Heart left ventricle (tissue), 16 donors: ENCODE results near the gene NINJ1. TPM values are rescaled to one million over a fixed set of nuclear protein-coding genes. Genes with fewer than 3 reads are reported as not detected.
A peak's percentile ranks its signal among the peaks of the same experiment; 100 is the strongest.

Source experiments
- ATAC-seq, 4 donors: fragments of 200-7000 bp; cut with Tn5 transposase; one replicate each; pipeline ENCODE4 v1.9.1; 2020 to 2022; ENCODE audit warnings: moderate library complexity in 4 of 4, mild to moderate bottlenecking in 3 of 4, moderate number of reproducible peaks in 1 of 4
- DNase-seq, 5 donors: peaks; one replicate each; pipeline ENCODE4 v3.0.0-alpha.2; 2020
- H3K27ac ChIP-seq, 12 donors: fragments of 200-600 bp; sonication (generic) in 4 of 12; one replicate each; pipeline versions ENCODE4 v1.5.0 to v1.8.0; 2016 to 2022; ENCODE audit warnings: mild to moderate bottlenecking in 2 of 12
- H3K27me3 ChIP-seq, 9 donors: fragments of 200-600 bp; sonication (generic) in 2 of 9; one replicate each; pipeline versions ENCODE4 v1.5.1 to v1.8.0; 2016 to 2022; ENCODE audit warnings: mild to moderate bottlenecking in 3 of 9
- H3K36me3 ChIP-seq, 9 donors: fragments of 200-600 bp; sonication (generic) in 2 of 9; one replicate each; pipeline versions ENCODE4 v1.5.0 to v1.8.0; 2018 to 2022; ENCODE audit warnings: mild to moderate bottlenecking in 2 of 9
- H3K4me1 ChIP-seq, 12 donors: fragments of 200-600 bp; sonication (generic) in 4 of 12; one replicate each; pipeline versions ENCODE4 v1.5.0 to v1.8.0; 2016 to 2022; ENCODE audit warnings: mild to moderate bottlenecking in 3 of 12
- H3K4me3 ChIP-seq, 12 donors: fragments of 200-600 bp; sonication (generic) in 4 of 12; one replicate each; pipeline versions ENCODE4 v1.5.0 to v1.8.0; 2017 to 2022; ENCODE audit warnings: mild to moderate bottlenecking in 9 of 12, moderate library complexity in 4 of 12
- H3K9me3 ChIP-seq, 12 donors: fragments of 200-600 bp; sonication (generic) in 4 of 12; one replicate each; pipeline versions ENCODE4 v1.5.0 to v1.8.0; 2016 to 2022; ENCODE audit warnings: mild to moderate bottlenecking in 1 of 12
- POLR2A ChIP-seq, 2 donors: fragments of 450-650 bp; IDR thresholded peaks; one replicate each; pipeline ENCODE4 v1.6.1; 2017; ENCODE audit warnings: antibody characterized with exemption in 2 of 2, mild to moderate bottlenecking in 2 of 2, moderate library complexity in 2 of 2
- WGBS, 4 donors: extraction: QIAGEN DNeasy Blood & Tissue Kit in 2 of 4; methylation state at CpG; one replicate each; pipeline versions ENCODE4 v1.1.5 to v1.1.7; 2013 to 2018; 5-methylcytosine and 5-hydroxymethylcytosine counted together
- intact Hi-C, 10 donors: fragments of 100-400 bp; cut with DNase I; formaldehyde crosslinking; loops; one replicate each; pipeline versions ENCODE4 v1.11.1 to v1.14.2; 2022
- polyA plus RNA-seq, 2 donors: library from polyadenylated mRNA; stranded (reverse); fragments of 200-250 nt; gene quantifications; one replicate each; pipeline ENCODE4 v1.2.3, GENCODE V29; 2013
- total RNA-seq, 9 donors: library from RNA; depleted of rRNA in 2 of 9; stranded (reverse); fragments of >200 nt in 2 of 9; fragmentation: NEBNext Ultra II Directional in 3 of 9; extraction: Animal tissue kit (Norgen Biotek cat#: 25700) in 3 of 9; gene quantifications; one replicate each; pipeline versions ENCODE4 v1.1.0 to v1.2.4, GENCODE V29; 2016 to 2023
- TF ChIP-seq, protein P1 (sequence below), 12 donors: fragments of 200-600 bp; sonication (generic) in 4 of 12; IDR thresholded peaks; one replicate each; pipeline versions ENCODE4 v1.5.0 to v1.8.0; 2018 to 2022; ENCODE audit warnings: antibody characterized with exemption in 12 of 12, mild to moderate bottlenecking in 5 of 12
- donor health status: ischemic (EF 13 %, LVEDD 7.1; RV severe dilation, severe dysfunction).
- donor health status: healthy with polysubstance abuse.
- donor health status: DM: no; HTN: yes; CAD: no.
- donor health status: DM: no; HTN: no; CAD: no.
- donor health status: ischemic (EF 25% LVEDD 6.9; RV normal size, moderate dysfunction).
- donor health status: ischemic (EF 25% LVEDD 5.7; RV mildly dilated, moderate dysfunction).
- donor health status: healthy.
- donor health status: DM: yes; HTN: yes; CAD: no.
- donor health status: ischemic (EF 35%, LVEDD 5.7; RV mildly dilated, moderate dysfunction).
- donor health status: nonischemic (EF 11% LVEDD 7.7; RV severe dilation, severe dysfunction).
- donor health status: DM: yes; HTN: yes; CAD: no.
- donor health status: PGD.
- donor health status: ischemic (EF 29% LVEDD 5.4; RV normal size, mild dysfunction).
- donor health status: nonischemic (EF 23%, LVEDD 6.1; RV moderate dilation, normal function).

Gene NINJ1
- total and polyA plus RNA-seq, 11 donors, result 42.2 to 96.1 (median 52.9) TPM

DNA sequence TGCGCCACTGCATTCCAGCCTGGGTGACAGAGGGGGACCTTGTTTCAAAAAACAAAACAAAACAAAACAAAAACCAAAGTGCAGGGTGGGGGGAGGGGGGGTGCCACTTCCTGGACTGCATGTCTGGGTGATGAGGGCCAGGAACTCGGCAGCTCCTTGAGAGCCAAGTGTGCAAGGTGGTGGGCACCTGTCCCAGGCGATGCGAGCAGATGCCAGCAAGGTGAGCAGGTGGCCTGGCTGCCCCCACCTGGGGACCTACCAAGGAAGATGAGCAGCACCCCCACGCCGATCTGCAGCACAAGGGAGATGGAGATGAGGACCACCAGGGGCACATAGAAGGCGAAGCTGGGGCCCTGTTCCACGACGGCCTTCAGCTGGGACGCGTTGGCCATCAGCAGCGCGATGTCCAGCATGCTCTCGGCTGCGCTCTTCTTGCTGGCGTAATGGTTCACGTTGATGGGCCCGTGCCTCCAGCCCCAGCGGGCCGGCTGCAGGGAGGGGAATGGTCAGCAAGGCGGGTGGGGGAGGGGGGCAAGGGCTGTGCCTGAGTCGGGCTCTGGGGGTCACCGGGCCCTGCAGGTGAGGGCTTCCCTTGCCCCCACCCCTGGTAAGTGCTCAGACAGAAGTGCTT, 7.8 kb downstream of the NINJ1 start:
- Histone ChIP-seq H3K4me3 (no peak overlapping the region), H3K27me3 (no peaks in the 10 kb centered on the region), H3K36me3 (peaks cover 0 to 70% (median 40%) of the 10 kb centered on the region in 9 donors), H3K4me1 (peaks cover 8 to 72% (median 49%) of the 10 kb centered on the region in 12 donors), H3K27ac (peak overlapping the region in 11 of 12 donors; percentile 3 to 96 (median 69)), H3K9me3 (no peaks in the 10 kb centered on the region)
- ATAC-seq, result no peak
- 82 to 84% (median 84%) methylated on average over 7 to 23 of the region's 23 CpGs for WGBS, 4 donors
- peak in 1 of 5 donors; percentile 58 for DNase-seq
- intact Hi-C loops, result no loop called here
- TF ChIP-seq, protein P1, sequence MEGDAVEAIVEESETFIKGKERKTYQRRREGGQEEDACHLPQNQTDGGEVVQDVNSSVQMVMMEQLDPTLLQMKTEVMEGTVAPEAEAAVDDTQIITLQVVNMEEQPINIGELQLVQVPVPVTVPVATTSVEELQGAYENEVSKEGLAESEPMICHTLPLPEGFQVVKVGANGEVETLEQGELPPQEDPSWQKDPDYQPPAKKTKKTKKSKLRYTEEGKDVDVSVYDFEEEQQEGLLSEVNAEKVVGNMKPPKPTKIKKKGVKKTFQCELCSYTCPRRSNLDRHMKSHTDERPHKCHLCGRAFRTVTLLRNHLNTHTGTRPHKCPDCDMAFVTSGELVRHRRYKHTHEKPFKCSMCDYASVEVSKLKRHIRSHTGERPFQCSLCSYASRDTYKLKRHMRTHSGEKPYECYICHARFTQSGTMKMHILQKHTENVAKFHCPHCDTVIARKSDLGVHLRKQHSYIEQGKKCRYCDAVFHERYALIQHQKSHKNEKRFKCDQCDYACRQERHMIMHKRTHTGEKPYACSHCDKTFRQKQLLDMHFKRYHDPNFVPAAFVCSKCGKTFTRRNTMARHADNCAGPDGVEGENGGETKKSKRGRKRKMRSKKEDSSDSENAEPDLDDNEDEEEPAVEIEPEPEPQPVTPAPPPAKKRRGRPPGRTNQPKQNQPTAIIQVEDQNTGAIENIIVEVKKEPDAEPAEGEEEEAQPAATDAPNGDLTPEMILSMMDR (IDR thresholded peaks at IDR 0.05), result no peak
- TF ChIP-seq POLR2A (IDR thresholded peaks at IDR 0.05), result no peak

DNA sequence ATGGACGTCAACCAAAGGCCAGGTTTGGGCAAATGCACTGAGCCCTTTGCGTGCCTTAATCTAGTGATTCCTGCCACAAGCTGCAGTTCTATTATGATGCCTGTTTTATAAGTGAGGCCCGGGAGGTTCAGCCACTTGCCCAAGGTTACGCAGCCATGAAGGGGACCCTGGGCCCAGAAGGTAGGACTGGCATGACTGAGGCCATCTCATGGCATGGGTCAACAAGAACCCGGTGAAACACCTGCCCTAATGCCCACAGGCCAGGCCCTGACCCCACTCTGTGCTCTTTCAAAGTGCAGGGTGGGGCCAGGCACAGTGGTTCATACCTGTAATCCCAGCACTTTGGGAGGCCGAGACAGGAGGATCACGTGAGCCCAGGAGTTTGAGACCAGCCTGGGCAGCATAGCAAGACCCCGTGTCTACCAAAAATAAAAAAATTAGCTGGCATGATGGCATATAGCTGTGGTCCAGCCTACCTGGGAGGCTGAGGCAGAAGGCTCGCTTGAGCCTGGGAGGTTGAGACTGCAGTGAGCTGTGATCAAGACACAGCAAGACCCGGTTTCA, 8.6 kb downstream of the NINJ1 start:
- Histone ChIP-seq H3K27me3 (no peaks in the 10 kb centered on the region), H3K36me3 (peaks cover 0 to 74% (median 44%) of the 10 kb centered on the region in 9 donors), H3K9me3 (no peaks in the 10 kb centered on the region), H3K4me3 (no peak overlapping the region), H3K27ac (peak overlapping the region in 1 of 12 donors; percentile 47), H3K4me1 (peaks cover 8 to 72% (median 44%) of the 10 kb centered on the region in 12 donors)
- TF ChIP-seq, protein P1 (IDR thresholded peaks at IDR 0.05), result no peak
- TF ChIP-seq POLR2A (IDR thresholded peaks at IDR 0.05), result no peak
- ATAC-seq, result no peak
- DNase-seq, result peak in 1 of 5 donors; percentile 9
- 95 to 96% (median 96%) methylated on average over 10 of the region's 10 CpGs for WGBS, 4 donors
- intact Hi-C loops, result no loop called here

DNA sequence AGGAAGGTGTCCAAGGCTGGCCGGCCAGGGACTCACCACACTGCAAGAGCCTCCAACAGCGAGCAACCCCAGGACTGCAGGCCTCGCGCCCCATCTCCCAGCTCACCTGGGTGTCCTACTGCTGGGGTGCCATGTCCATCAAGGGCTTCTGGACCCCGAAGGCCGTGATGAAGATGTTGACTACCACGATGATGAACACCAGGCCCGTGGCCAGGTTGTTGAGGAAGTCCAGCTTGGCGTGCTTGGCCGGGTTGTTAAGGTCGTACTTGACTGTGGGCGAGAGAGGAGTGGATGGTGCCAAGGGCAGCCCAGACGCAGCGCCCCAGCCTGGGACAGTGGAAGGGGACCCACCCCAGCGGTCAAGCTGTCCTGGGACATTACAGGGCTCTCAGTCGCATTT, 9.3 kb downstream of the NINJ1 start:
- DNase-seq, result peak in 2 of 5 donors; percentile 22 to 33
- intact Hi-C loops, result no loop called here

More for the DNA sequence above, 9.3 kb downstream of the NINJ1 start:
- Histone ChIP-seq H3K27ac (no peak overlapping the region), H3K36me3 (peaks cover 0 to 70% (median 44%) of the 10 kb centered on the region in 9 donors), H3K9me3 (no peaks in the 10 kb centered on the region), H3K4me1 (peaks cover 4 to 72% (median 44%) of the 10 kb centered on the region in 12 donors), H3K27me3 (no peaks in the 10 kb centered on the region), H3K4me3 (no peak overlapping the region)
- 91 to 95% (median 94%) methylated on average over 13 to 16 of the region's 16 CpGs for WGBS, 4 donors
- ATAC-seq, result no peak
- TF ChIP-seq POLR2A (IDR thresholded peaks at IDR 0.05), result no peak
- TF ChIP-seq, protein P1 (IDR thresholded peaks at IDR 0.05), result no peak
